HG02588 (cell line): Measurements from ENCODE around the gene RHOH.

Source experiments
- ATAC-seq: cut with Tn5 transposase; IDR thresholded peaks from one replicate; pipeline ENCODE4 v1.9.1; 2021; ENCODE audit warnings: mild to moderate bottlenecking, moderate library complexity; ENCODE audit not compliant: unreplicated experiment

The RHOH gene

GRCh38 chr4:40204507-40205258, 7.9 kb downstream of the RHOH start:
- ATAC-seq, result no peak

- ATAC-seq, result peak; percentile 48
Measured at GRCh38 chr4:40205259-40206198, 8.7 kb downstream of the RHOH start.

- ATAC-seq, result no peak
Measured at GRCh38 chr4:40206426-40206825, 9.6 kb downstream of the RHOH start.

GRCh38 chr4:40209401-40209800, 12.6 kb downstream of the RHOH start:
- ATAC-seq, result no peak

GRCh38 chr4:40210776-40211175, 13.9 kb downstream of the RHOH start:
- no peak for ATAC-seq

GRCh38 chr4:40211224-40212185, 14.7 kb downstream of the RHOH start:
- ATAC-seq, result no peak

- no peak for ATAC-seq
Measured at GRCh38 chr4:40212674-40213527, 16.1 kb downstream of the RHOH start.

GRCh38 chr4:40214038-40214437, 17.2 kb downstream of the RHOH start:
- ATAC-seq, result no peak

- ATAC-seq, result no peak
Measured at GRCh38 chr4:40214661-40215418, 18.0 kb downstream of the RHOH start.

GRCh38 chr4:40216622-40217366, 20.0 kb downstream of the RHOH start:
- no peak for ATAC-seq

GRCh38 chr4:40221744-40222143, 24.9 kb downstream of the RHOH start:
- ATAC-seq, result no peak

- no peak for ATAC-seq
Measured at GRCh38 chr4:40223343-40223742, 26.5 kb downstream of the RHOH start.

- ATAC-seq, result no peak
Measured at GRCh38 chr4:40224432-40224831, 27.6 kb downstream of the RHOH start.

- ATAC-seq, result no peak
Measured at GRCh38 chr4:40225497-40225896, 28.7 kb downstream of the RHOH start.

- ATAC-seq, result peak; percentile 54
Measured at GRCh38 chr4:40227284-40227683, 30.5 kb downstream of the RHOH start.

- peak; percentile 46 for ATAC-seq
Measured at GRCh38 chr4:40228497-40229365, 31.9 kb downstream of the RHOH start.

GRCh38 chr4:40231316-40231863, 34.6 kb downstream of the RHOH start:
- ATAC-seq, result no peak
